NCI-H146 (cell line): ENCODE results near the gene PAPOLA.

Experiments
- DNase-seq: peaks from one replicate; lab custom pipeline; 2025; lab: John Stamatoyannopoulos, UW

The PAPOLA gene

GRCh38 chr14:96586056-96586455 lies 83.9 kb downstream of the PAPOLA start:
- DNase-seq: no peak

- DNase-seq: no peak
Observed at GRCh38 chr14:96586921-96587822, 85.0 kb downstream of the PAPOLA start.

GRCh38 chr14:96587823-96588385 lies 85.7 kb downstream of the PAPOLA start:
- DNase-seq: no peak

DNA sequence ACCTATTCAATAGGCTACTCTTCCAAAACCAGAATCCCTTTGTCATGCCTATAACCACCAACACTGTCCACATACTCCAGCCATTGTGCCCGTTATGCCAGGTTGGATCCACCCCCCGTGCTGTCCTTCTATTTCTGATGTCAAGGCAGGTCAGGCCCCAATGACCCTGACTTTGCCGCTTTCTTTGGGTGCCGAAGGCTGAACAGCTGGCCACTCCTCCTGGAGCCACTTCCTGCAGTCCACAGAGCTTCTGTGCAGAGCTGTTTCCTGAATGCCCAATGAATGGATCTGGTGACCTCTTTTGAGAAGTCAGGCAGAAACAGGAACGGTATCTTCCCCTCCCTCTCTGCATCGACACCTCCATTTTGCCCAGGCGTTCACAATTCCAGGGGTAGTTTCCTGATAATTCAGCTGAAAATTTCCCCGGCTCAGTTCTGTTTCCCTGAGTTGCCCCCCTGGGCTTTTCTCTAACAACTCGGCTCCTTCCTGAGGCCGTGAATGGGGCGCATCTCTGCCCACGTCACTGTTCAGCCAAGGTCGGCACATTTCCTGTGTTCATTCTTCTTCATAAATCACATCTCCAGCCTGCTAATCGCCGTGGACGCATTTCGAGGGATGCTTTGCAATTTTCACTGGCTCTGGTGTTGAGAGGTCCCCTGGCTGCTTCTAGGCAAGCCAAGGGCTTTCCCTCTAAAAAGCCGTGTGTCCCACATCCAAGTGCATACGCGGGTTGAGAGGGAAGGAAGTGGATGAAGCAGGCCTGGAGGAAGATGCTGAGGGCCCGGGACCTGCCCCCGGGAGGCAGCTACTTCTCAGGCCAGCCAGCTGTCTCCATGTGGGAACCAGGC lies 86.5 kb downstream of the PAPOLA start:
- DNase-seq: no peak

GRCh38 chr14:96589577-96589976 lies 87.4 kb downstream of the PAPOLA start:
- no peak for DNase-seq

- DNase-seq: no peak
Observed at GRCh38 chr14:96590190-96590864, 88.1 kb downstream of the PAPOLA start.

GRCh38 chr14:96592591-96593386 lies 90.6 kb downstream of the PAPOLA start:
- no peak for DNase-seq

DNA sequence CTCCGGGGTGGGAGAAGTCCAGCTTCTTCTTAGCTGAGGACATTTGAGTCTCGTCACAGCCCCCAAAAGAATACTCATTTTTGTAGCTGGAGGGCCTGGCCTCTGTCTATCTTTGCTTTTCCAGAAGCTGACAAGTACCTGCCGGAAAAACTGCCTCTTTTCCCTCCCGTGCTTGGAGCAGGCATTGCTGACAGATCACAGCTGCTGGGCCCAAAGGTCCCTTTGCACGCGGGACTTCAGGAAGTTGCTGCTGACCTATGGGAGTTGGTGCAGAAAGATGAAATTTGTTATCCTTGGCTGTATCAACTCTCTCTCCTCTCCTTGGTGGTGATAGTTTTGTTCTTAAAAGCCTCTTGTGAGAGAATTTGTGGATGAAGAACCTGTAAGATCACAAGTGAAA lies 92.8 kb downstream of the PAPOLA start:
- no peak for DNase-seq

DNA sequence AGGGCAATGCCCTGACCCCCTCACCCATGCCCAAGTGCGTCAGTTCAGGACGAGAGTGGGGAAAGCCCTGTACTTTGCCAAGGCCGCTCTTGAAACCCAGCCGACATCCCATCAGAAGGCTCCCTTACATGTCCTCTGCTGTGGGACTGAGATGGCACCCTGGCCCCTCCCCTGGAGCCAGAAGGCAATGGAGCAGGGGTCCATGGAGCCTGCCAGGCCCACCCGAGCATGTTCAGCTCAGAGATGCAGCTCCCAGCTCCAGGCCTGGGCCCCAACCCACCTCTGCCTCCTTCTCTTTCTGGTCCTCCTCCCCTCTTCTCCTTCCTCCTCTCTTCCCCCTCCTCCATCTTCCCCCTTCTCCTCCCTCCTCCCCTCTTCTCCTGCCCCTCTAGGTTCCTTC lies 95.5 kb downstream of the PAPOLA start:
- no peak for DNase-seq

DNA sequence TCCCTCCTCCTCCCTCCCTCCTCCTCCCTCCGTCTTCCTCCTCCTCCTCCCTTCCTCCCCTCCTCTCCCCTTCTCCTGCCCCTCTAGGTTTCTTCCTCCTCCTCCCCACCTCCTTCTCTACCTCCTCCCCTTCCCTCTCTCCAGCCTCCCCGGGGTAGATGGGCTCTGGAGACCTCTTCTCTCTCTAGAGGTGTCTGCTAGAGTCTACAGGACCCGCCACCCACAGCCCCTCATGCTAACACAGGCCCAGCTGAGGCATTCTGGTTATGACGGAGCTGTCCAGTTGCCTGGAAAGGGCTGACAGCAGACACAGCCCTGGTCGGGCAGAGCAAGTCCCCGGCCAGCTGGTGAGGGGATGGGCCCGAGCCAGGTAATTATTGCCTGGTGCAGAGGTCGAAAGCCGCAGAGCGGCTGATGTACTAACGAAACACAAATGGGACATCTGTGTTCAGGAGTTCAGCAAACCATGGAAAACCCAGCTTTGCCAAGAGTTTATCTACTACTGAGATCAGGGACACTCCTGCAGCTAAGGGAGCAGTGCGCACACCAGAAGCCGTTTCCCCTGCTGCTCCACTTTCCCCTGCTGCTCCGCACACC lies 96.2 kb downstream of the PAPOLA start:
- no peak for DNase-seq

DNA sequence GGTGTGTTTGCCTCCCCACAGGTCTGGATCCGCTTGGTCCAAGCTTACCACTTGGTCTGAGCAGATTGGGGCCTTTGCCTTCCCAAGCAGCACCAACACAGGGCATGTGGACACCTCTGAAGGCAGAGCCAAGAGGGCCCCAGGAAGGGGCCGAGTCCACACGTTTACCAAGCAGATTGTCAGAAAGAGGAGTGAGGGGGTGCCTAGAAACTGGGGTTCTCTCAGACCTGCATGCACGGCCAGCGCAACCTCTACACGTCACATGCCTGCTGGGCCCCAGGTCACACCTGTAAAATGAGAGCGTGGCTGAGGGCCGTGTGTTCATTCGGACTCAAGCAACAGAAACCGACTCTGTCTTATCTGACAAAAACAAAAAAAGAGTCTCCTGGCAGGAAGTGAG lies 96.9 kb downstream of the PAPOLA start:
- DNase-seq: no peak

DNA sequence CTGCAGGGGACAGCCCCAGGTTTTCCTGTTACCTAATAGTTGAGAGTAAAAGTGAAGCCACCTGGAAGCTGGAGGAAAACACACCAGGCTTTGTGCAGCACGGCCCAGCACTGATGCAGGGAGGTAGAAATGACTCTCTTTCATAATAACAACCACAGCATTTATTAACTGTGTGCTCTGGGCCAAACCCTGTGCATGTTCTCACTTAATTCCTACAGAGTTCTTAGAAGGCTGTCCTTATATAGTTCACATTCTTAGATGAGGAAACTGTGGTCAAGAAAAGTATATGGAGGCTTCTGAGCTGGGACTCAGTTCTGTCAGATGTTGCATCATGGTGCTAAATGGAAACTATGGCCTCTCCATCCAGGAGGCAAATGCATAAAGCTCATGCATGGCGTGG lies 100.0 kb downstream of the PAPOLA start:
- DNase-seq: no peak

DNA sequence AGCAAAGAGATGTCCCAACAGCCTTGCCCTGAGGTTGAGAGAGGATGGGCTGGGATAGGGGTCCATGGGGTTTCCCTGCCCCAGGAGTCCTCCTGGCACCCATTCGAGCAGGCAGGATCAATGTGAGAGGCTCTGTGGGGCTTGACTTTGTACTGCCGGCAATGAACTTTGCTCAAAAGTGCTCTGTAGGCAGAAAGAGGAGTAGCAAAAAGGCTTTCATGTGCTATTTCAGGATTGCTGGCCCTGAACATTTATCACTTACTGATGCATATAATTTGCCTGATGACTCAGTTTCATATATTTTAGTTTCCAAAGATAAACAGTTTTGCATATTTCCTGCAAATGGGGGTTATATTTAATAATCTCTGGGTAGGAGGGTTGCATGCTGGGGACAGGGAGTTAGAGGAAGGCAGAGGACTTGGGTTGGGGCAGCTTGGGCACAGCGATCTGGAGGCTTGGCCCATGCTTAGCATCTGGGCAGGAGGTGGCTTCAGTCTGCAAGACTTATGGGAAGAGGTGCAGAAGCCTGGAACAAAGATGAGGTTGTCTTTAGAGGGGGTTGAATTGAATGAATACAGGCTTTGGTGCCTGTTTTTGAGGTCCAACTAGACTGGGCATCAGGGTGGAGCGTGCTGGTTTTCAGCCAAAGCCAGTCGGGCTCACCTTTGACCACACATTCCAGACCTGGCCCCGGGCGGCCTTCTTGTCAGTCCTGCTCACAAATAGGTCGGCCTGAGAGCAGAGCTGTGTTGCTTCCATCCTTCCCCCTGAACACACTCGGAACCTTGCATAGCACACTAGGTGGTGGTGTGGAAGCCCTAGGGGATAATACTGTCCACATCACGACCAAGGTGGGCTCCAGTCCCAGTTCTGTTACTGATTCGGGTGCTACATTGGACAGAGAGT lies 101.4 kb downstream of the PAPOLA start:
- no peak for DNase-seq

- peak; percentile 63 for DNase-seq
Observed at GRCh38 chr14:96614481-96614881, 112.3 kb downstream of the PAPOLA start.

GRCh38 chr14:96616161-96616721 lies 114.1 kb downstream of the PAPOLA start:
- DNase-seq: no peak
